ENCODE measurements around the gene IER3IP1.
"Not testable (repeated sequence)": the region's sequence is repeated elsewhere in the genome, so short reads cannot be mapped to it uniquely, and the experiment has no call there.

GRCh38 chr18:47195961-47196360 lies 19.8 kb upstream of the IER3IP1 start:
- not testable (repeated sequence) for TF ChIP-seq CTCF, POLR2A (IDR thresholded peaks at IDR 0.05)
